C4-2B (cell line): Measurements from ENCODE around the gene RD3L.

Experiments
- H3K27ac ChIP-seq: fragments of 450-650 bp; 2 replicates; pipeline ENCODE4 v1.5.1; 2017
- CTCF ChIP-seq: fragments of 450-650 bp; conservative IDR thresholded peaks from 2 replicates; pipeline ENCODE4 v1.5.1; 2017; ENCODE audit warnings: mild to moderate bottlenecking
- ZFX ChIP-seq: fragments of 450-650 bp; IDR thresholded peaks from 2 replicates; pipeline ENCODE4 v1.6.1; 2017

RD3L gene

GRCh38 chr14:103969961-103970360 lies 27.6 kb upstream of the RD3L start:
- no peak overlapping the region for H3K27ac ChIP-seq
- no peak for TF ChIP-seq CTCF
- TF ChIP-seq ZFX, result no peak

GRCh38 chr14:103966631-103967030 lies 24.3 kb upstream of the RD3L start:
- TF ChIP-seq ZFX (no peak), CTCF (no peak)
- no peak overlapping the region for H3K27ac ChIP-seq

GRCh38 chr14:103961928-103962578 lies 19.7 kb upstream of the RD3L start:
- H3K27ac ChIP-seq, result no peak overlapping the region
- TF ChIP-seq CTCF (no peak), ZFX (no peak)

- no peak for TF ChIP-seq CTCF
- no peak for TF ChIP-seq ZFX
- no peak overlapping the region for H3K27ac ChIP-seq
Observed at GRCh38 chr14:103960457-103961055, 18.2 kb upstream of the RD3L start.

GRCh38 chr14:103949131-103949790 lies 6.9 kb upstream of the RD3L start:
- H3K27ac ChIP-seq, result no peak overlapping the region
- TF ChIP-seq CTCF, result no peak
- no peak for TF ChIP-seq ZFX

- H3K27ac ChIP-seq, result no peak overlapping the region
- no peak for TF ChIP-seq ZFX
- no peak for TF ChIP-seq CTCF
Observed at GRCh38 chr14:103948442-103948841, 6.1 kb upstream of the RD3L start.

GRCh38 chr14:103946975-103947374 lies 4.6 kb upstream of the RD3L start:
- H3K27ac ChIP-seq, result no peak overlapping the region
- TF ChIP-seq ZFX (no peak), CTCF (no peak)
